ENCODE results near the gene NDST3. TPM values are rescaled to one million over a fixed set of nuclear protein-coding genes. Genes with fewer than 3 reads are reported as not detected.

Gene NDST3
- total and polyA plus RNA-seq, 2 donors from 2014 or later: 0.09 to 0.22 TPM

DNA sequence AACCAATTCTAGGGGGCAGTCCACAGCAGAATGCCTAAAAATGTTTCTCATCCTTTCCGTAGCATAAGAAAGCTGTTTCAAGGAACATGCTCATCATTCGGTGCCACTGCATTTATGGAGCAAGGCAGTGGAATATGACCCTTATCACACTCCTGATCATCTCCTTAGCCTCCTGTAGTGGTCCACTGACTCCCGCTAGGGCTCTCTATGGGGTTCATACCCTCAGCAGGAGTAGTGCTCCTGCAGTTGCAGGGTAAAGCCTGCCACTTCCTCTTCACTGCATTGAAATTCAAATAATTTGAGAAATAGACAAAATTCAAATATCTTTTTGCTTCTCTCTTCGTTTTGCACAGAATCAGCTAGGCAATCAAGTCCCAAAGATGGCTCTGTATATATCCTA lies 107.0 kb downstream of the NDST3 start:
- no peak overlapping the region for H3K27ac ChIP-seq (ENCODE audit: low read depth in 2 of 2, low read length in 2 of 2)
- no peaks in the 10 kb centered on the region for H3K36me3 ChIP-seq (ENCODE audit: control insufficient read depth in 2 of 3, insufficient read depth in 3 of 3, low read length in 3 of 3)
- no peaks in the 10 kb centered on the region for H3K9me3 ChIP-seq (ENCODE audit: control insufficient read depth in 2 of 3, insufficient read depth in 1 of 3, low read length in 3 of 3)
- DNase-seq (no peak), FAIRE-seq (no peak)
- H3K4me1 ChIP-seq (ENCODE audit: control insufficient read depth in 2 of 3, insufficient read depth in 2 of 3, low read depth in 1 of 3, low read length in 3 of 3): no peaks in the 10 kb centered on the region
- no peaks in the 10 kb centered on the region for H3K27me3 ChIP-seq (ENCODE audit: control insufficient read depth, insufficient read depth, low read length)
- H3K9ac ChIP-seq (ENCODE audit: low read length in 3 of 3): no peak overlapping the region
- no peak overlapping the region for H3K4me3 ChIP-seq (ENCODE audit: low read length in 3 of 3)
- intact Hi-C loops (cut with DNase I): no loop called here
- TF ChIP-seq, protein P1, sequence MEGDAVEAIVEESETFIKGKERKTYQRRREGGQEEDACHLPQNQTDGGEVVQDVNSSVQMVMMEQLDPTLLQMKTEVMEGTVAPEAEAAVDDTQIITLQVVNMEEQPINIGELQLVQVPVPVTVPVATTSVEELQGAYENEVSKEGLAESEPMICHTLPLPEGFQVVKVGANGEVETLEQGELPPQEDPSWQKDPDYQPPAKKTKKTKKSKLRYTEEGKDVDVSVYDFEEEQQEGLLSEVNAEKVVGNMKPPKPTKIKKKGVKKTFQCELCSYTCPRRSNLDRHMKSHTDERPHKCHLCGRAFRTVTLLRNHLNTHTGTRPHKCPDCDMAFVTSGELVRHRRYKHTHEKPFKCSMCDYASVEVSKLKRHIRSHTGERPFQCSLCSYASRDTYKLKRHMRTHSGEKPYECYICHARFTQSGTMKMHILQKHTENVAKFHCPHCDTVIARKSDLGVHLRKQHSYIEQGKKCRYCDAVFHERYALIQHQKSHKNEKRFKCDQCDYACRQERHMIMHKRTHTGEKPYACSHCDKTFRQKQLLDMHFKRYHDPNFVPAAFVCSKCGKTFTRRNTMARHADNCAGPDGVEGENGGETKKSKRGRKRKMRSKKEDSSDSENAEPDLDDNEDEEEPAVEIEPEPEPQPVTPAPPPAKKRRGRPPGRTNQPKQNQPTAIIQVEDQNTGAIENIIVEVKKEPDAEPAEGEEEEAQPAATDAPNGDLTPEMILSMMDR (IDR thresholded peaks at IDR 0.05; ENCODE audit: borderline replicate concordance, extremely low read depth, insufficient read depth): no peak

DNA sequence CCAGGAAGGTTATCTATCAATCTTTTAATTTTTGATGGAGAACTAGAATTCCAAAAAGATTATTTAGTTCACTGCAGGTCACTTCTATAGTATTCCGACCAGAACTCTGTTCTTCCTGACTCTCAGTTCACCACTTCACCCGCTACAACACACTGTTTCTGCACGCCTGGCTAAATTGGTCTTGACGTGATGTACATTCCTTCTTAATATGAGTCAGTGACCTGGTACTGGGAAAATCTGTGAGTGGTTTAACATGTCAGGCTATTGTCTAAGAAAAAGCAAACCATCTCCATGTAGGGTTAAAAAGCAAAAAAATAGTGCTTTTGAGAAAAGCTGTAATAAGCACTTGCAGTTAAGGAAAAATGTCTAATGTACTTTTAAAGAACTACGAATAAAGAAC lies 120.4 kb downstream of the NDST3 start:
- H3K9ac ChIP-seq (ENCODE audit: low read length in 3 of 3): no peak overlapping the region
- intact Hi-C loops (cut with DNase I): no loop called here
- TF ChIP-seq, protein P1 (IDR thresholded peaks at IDR 0.05; ENCODE audit: borderline replicate concordance, extremely low read depth, insufficient read depth): no peak
- H3K36me3 ChIP-seq (ENCODE audit: control insufficient read depth in 2 of 3, insufficient read depth in 3 of 3, low read length in 3 of 3): no peaks in the 10 kb centered on the region
- H3K27ac ChIP-seq (ENCODE audit: low read depth in 2 of 2, low read length in 2 of 2): no peak overlapping the region
- H3K27me3 ChIP-seq (ENCODE audit: control insufficient read depth, insufficient read depth, low read length): no peaks in the 10 kb centered on the region
- no peak for FAIRE-seq
- DNase-seq: no peak
- no peaks in the 10 kb centered on the region for H3K4me1 ChIP-seq (ENCODE audit: control insufficient read depth in 2 of 3, insufficient read depth in 2 of 3, low read depth in 1 of 3, low read length in 3 of 3)
- H3K9me3 ChIP-seq (ENCODE audit: control insufficient read depth in 2 of 3, insufficient read depth in 1 of 3, low read length in 3 of 3): no peaks in the 10 kb centered on the region
- H3K4me3 ChIP-seq (ENCODE audit: low read length in 3 of 3): no peak overlapping the region

DNA sequence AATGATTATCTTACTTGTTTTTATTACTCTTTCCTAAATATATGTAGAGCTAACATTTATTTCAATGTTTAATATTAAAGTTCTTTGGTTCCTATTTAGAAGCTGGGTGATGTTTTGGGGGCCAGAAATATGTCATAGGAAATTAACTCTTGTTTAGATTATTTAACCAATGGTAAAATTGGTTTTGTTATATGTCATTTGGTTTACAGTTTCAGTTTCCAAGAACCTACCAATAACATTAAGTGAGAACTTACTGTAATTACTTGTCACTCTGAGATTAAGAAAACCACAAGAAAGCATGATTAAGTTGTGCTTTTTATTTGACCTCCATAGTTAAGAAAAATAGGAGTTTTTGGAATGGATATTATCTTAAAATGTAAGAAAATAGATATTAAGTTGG lies 121.2 kb downstream of the NDST3 start:
- FAIRE-seq (no peak), DNase-seq (no peak)
- Histone ChIP-seq H3K4me1 (ENCODE audit: control insufficient read depth in 2 of 3, insufficient read depth in 2 of 3, low read depth in 1 of 3, low read length in 3 of 3) (no peaks in the 10 kb centered on the region), H3K27me3 (ENCODE audit: control insufficient read depth, insufficient read depth, low read length) (no peaks in the 10 kb centered on the region), H3K4me3 (ENCODE audit: low read length in 3 of 3) (no peak overlapping the region), H3K9ac (ENCODE audit: low read length in 3 of 3) (no peak overlapping the region), H3K36me3 (ENCODE audit: control insufficient read depth in 2 of 3, insufficient read depth in 3 of 3, low read length in 3 of 3) (no peaks in the 10 kb centered on the region), H3K9me3 (ENCODE audit: control insufficient read depth in 2 of 3, insufficient read depth in 1 of 3, low read length in 3 of 3) (no peaks in the 10 kb centered on the region), H3K27ac (ENCODE audit: low read depth in 2 of 2, low read length in 2 of 2) (no peak overlapping the region)
- TF ChIP-seq, protein P1 (IDR thresholded peaks at IDR 0.05; ENCODE audit: borderline replicate concordance, extremely low read depth, insufficient read depth): no peak
- intact Hi-C loops (cut with DNase I): no loop called here

DNA sequence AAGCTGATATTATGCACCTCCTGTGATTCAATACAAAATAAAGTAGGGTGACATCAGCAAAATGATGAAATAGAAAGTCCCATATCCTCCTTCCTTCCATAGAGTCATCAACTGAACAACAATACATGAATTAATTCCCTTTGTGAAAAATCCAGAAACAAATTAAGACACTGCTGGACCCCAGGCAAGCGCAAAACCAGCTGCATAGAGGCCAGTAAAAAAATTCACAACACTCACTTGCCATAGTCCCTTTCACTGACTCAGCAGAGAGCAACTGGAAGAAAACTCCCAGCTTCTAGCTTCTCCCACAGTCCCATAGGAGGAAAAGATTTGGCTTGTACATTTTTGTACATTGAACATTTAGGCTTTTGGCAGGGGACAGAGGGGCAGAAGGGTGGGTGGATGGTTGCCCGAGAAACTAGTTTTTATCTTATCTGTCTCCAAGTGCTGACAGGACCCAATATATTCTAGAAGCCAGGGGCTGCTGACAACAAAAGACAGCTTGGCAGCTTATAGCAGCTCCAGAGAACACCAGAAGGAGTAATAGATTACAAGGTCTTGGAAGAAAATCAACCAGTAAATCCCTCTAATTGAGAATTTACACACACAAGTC lies 124.6 kb downstream of the NDST3 start:
- TF ChIP-seq, protein P1 (IDR thresholded peaks at IDR 0.05; ENCODE audit: borderline replicate concordance, extremely low read depth, insufficient read depth): no peak
- DNase-seq: no peak
- H3K27me3 ChIP-seq (ENCODE audit: control insufficient read depth, insufficient read depth, low read length): no peaks in the 10 kb centered on the region
- intact Hi-C loops (cut with DNase I): no loop called here
- no peak overlapping the region for H3K9ac ChIP-seq (ENCODE audit: low read length in 3 of 3)
- H3K36me3 ChIP-seq (ENCODE audit: control insufficient read depth in 2 of 3, insufficient read depth in 3 of 3, low read length in 3 of 3): no peaks in the 10 kb centered on the region
- H3K9me3 ChIP-seq (ENCODE audit: control insufficient read depth in 2 of 3, insufficient read depth in 1 of 3, low read length in 3 of 3): peaks cover 0 to under 1% (median 0%) of the 10 kb centered on the region in 3 donors
- H3K4me1 ChIP-seq (ENCODE audit: control insufficient read depth in 2 of 3, insufficient read depth in 2 of 3, low read depth in 1 of 3, low read length in 3 of 3): no peaks in the 10 kb centered on the region
- H3K27ac ChIP-seq (ENCODE audit: low read depth in 2 of 2, low read length in 2 of 2): no peak overlapping the region
- no peak for FAIRE-seq
- H3K4me3 ChIP-seq (ENCODE audit: low read length in 3 of 3): no peak overlapping the region

Data from kidney (tissue), 14 donors.